Esophagus muscularis mucosa (tissue), 4 donors: Measurements from ENCODE around the gene DELE1. TPM values are rescaled to one million over a fixed set of nuclear protein-coding genes. Genes with fewer than 3 reads are reported as not detected.

Experiments
- DNase-seq: peaks from one replicate; pipeline ENCODE4 v3.0.0-alpha.2; 2017; ENCODE audit errors: extremely low spot score
- H3K27ac ChIP-seq, 4 donors: fragments of 200-600 bp; sonication (generic); replicated peaks in 1 of 4; 1 replicate in 3 of 4; 2 replicates in 1 of 4; pipeline ENCODE4 v1.5.1; 2016 to 2019; ENCODE audit warnings: mild to moderate bottlenecking in 1 of 4
- H3K27me3 ChIP-seq, 4 donors: fragments of 200-600 bp; sonication (generic); one replicate each; pipeline versions ENCODE4 v1.5.1 to v1.6.0; 2016 to 2019
- H3K36me3 ChIP-seq, 4 donors: fragments of 200-600 bp; sonication (generic); one replicate each; pipeline ENCODE4 v1.5.1; 2016 to 2019
- H3K4me1 ChIP-seq, 4 donors: fragments of 200-600 bp; sonication (generic); one replicate each; pipeline ENCODE4 v1.5.1; 2016 to 2019
- H3K4me3 ChIP-seq, 4 donors: fragments of 200-600 bp; sonication (generic); 1 replicate in 2 of 4; 2 replicates in 2 of 4; pipeline ENCODE4 v1.5.1; 2016 to 2019; ENCODE audit warnings: mild to moderate bottlenecking in 4 of 4, moderate library complexity in 1 of 4
- H3K9me3 ChIP-seq, 4 donors: fragments of 200-600 bp; sonication (generic); 1 replicate in 3 of 4; 2 replicates in 1 of 4; pipeline ENCODE4 v1.5.1; 2016 to 2019
- EP300 ChIP-seq: sonication (generic); formaldehyde crosslinking; IDR thresholded peaks from one replicate; pipeline ENCODE4 v1.6.1; 2017; ENCODE audit warnings: antibody characterized with exemption
- POLR2A ChIP-seq: fragments of 450-650 bp; IDR thresholded peaks from one replicate; pipeline ENCODE4 v1.6.1; 2017; ENCODE audit warnings: antibody characterized with exemption, moderate library complexity, mild to moderate bottlenecking, low read depth
- POLR2AphosphoS5 ChIP-seq, 2 donors: sonication (generic); formaldehyde crosslinking; IDR thresholded peaks; one replicate each; pipeline ENCODE4 v1.6.1; 2017; ENCODE audit warnings: antibody characterized with exemption in 2 of 2
- WGBS: methylation state at CpG from one replicate; pipeline ENCODE4 v1.1.5; 2018; 5-methylcytosine and 5-hydroxymethylcytosine counted together
- intact Hi-C: fragments of 100-400 bp; cut with DNase I; formaldehyde crosslinking; loops from one replicate; pipeline ENCODE4 v1.15.1; 2023
- total RNA-seq, 4 donors: library from RNA; depleted of rRNA; stranded (reverse); fragments of >200 nt; gene quantifications; one replicate each; pipeline versions ENCODE4 v1.1.0 to v1.2.1, GENCODE V29; 2016
- TF ChIP-seq, protein P1 (sequence below), 3 experiments: fragments of 200-600 bp in 2 of 3; fragments of 450-650 bp in 1 of 3; sonication (generic) in 2 of 3; IDR thresholded peaks; one replicate each; pipeline ENCODE4 v1.5.1; 2017 to 2019; ENCODE audit warnings: antibody characterized with exemption in 3 of 3, mild to moderate bottlenecking in 2 of 3, moderate library complexity in 1 of 3

The DELE1 gene
- total RNA-seq, 4 donors from 2014 or later: 44.4 to 75.8 (median 49.6) TPM

DNA sequence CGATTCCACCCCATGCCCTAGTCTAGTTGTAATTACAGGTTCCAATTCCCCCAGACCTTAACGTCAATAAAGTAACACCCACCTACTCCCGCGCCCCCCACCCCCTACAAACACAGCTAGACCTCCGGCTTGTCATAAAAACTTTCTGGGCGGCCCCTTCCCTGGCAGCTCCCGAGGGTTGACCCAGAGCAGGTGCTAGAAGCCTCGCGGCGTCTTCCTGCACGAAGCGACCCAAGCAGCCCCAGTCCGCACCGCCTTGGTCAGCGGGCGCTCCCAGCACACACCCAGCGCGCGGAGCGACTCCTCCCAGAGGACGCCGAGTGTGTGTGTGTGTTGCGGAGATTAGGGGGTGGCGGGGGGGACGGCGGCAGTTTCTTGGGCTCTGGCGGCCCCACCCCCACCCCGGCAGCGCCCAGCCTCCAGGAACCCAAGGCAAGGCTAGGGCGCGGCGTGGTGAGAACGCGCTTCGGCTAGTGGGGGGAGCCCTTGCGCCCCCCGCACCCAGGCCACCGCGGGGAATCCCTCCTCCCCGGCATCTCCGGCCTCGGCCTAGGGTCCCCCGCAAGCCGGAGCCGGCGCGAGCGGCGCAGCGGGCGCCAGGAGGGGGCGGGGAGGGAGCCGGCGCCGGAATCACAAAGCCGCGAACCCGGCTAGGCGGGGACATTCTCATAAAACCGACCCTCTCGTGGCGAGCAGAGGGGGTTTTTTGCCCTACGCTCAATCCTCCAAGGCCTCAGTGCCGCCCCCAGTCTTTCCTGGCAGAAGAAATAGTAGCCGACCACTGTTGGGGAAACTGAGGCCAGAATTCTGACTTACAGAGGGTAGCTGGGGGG lies 47.7 kb upstream of the DELE1 start:
- WGBS: 1% methylated on average over 24 of the region's 65 CpGs
- Histone ChIP-seq H3K4me1 (peaks cover 57 to 87% (median 68%) of the 10 kb centered on the region in 4 donors), H3K36me3 (peaks cover 0 to 6% (median 0%) of the 10 kb centered on the region in 4 donors), H3K27ac (peak overlapping the region; percentile 76 to 82 (median 77)), H3K27me3 (peaks cover 0 to 73% (median 30%) of the 10 kb centered on the region in 4 donors), H3K9me3 (no peaks in the 10 kb centered on the region), H3K4me3 (peak overlapping the region; percentile 70 to 82 (median 73))
- no peak for DNase-seq
- intact Hi-C loops: no loop called here
- no peak for TF ChIP-seq EP300
- TF ChIP-seq POLR2AphosphoS5 (IDR thresholded peaks at IDR 0.05): peak in 1 of 2 donors; percentile 36

DNA sequence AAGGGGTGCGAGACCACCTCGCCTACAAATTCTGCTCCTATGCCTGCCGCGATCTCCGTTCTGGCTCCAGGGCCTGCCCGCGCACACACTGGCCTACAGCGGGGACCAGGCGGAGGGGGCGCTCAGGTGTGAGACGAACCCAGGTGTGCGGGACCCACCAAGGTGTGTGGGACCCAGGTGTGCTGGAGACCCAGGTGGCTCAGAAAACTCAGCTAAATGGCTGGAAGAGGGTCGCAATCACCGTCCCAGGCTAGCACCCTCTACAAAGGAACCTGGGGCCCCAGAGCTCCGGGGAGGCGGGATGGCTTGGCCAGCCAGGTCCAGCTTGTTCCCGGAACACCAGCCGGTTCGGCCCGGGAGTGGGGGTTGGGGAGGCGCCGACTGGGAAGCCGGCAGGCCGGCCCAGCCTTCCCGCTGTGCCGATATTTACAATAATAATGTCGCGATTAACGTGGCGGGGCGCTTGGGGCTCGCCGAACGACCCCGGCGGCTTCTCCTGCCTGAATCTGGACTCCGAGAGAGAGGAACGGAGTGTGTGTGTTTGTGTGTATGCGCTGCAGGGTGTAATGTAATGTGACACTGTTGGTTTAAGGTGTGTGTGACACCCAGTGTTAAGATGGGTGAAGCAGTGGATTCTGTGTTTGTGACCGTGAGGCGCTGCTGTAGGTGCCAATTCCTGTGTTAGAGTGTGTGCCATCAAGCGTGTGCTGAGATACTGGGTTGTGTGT lies 46.9 kb upstream of the DELE1 start:
- TF ChIP-seq, protein P1, sequence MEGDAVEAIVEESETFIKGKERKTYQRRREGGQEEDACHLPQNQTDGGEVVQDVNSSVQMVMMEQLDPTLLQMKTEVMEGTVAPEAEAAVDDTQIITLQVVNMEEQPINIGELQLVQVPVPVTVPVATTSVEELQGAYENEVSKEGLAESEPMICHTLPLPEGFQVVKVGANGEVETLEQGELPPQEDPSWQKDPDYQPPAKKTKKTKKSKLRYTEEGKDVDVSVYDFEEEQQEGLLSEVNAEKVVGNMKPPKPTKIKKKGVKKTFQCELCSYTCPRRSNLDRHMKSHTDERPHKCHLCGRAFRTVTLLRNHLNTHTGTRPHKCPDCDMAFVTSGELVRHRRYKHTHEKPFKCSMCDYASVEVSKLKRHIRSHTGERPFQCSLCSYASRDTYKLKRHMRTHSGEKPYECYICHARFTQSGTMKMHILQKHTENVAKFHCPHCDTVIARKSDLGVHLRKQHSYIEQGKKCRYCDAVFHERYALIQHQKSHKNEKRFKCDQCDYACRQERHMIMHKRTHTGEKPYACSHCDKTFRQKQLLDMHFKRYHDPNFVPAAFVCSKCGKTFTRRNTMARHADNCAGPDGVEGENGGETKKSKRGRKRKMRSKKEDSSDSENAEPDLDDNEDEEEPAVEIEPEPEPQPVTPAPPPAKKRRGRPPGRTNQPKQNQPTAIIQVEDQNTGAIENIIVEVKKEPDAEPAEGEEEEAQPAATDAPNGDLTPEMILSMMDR (IDR thresholded peaks at IDR 0.05): no peak
- TF ChIP-seq EP300 (no peak), POLR2A (no peak), POLR2AphosphoS5 (IDR thresholded peaks at IDR 0.05) (no peak)

DNA sequence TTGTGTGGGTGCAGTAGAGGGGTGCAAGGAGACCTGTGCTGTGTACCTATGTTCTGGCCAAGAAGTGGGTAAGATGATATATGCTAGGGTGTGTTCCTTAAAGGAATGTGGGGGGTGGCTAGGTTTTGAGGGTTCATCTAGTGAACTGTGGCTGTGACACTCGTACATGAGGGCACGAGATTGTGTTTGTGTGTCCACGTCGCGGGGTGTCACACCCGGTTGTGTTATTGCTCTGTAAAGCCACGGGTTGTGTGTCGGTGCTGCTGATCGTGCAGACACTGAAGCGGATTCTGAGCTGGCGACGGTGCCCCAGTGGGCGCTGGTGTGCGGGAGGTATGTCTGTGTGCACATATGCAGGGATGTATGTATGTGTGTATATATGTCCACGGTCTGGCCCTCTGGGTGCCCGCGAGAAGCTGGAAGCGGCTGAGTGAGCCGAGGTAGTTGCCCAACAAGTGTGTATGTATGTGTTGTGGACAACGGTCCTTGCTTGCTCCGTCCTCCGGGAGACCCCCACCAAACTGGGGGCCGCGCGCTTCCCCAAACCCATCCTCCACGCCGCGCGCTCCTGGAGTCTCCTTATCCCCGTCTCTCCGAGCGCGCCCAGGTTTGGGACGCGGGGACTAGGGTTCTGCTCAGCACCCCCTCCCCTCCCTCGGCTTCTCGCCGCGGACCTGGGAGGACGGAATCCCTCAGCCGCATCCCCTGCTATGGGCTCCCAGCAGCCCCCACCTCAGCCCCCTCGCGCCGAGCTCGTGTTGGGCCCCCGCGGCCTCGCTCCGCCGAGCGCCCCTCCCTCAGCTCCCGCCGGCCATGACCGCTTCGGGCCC lies 46.1 kb upstream of the DELE1 start:
- H3K9me3 ChIP-seq: no peaks in the 10 kb centered on the region
- H3K27me3 ChIP-seq: peaks cover 0 to 75% (median 37%) of the 10 kb centered on the region in 4 donors
- H3K27ac ChIP-seq: peak overlapping the region; percentile 76 to 82 (median 78)
- H3K36me3 ChIP-seq: peaks cover 0 to 6% (median 0%) of the 10 kb centered on the region in 4 donors
- H3K4me3 ChIP-seq: peak overlapping the region; percentile 70 to 82 (median 73)
- TF ChIP-seq, protein P1 (IDR thresholded peaks at IDR 0.05): no peak
- no peak for TF ChIP-seq EP300
- TF ChIP-seq POLR2A: no peak
- no peak for TF ChIP-seq POLR2AphosphoS5 (IDR thresholded peaks at IDR 0.05)
- intact Hi-C loops: loop anchor here (2.0 kb wide), 2 partner anchors 83 to 185 kb away; no protein-coding TSS in a partner anchor
- WGBS: 0% methylated on average over 28 of the region's 55 CpGs
- DNase-seq: no peak
- H3K4me1 ChIP-seq: peaks cover 59 to 89% (median 77%) of the 10 kb centered on the region in 4 donors

More for the DNA sequence above, 46.9 kb upstream of the DELE1 start:
- Histone ChIP-seq H3K27ac (peak overlapping the region; percentile 76 to 82 (median 77)), H3K4me3 (peak overlapping the region; percentile 70 to 82 (median 73)), H3K36me3 (peaks cover 0 to 6% (median 0%) of the 10 kb centered on the region in 4 donors), H3K27me3 (peaks cover 0 to 73% (median 32%) of the 10 kb centered on the region in 4 donors), H3K4me1 (peaks cover 53 to 87% (median 72%) of the 10 kb centered on the region in 4 donors), H3K9me3 (no peaks in the 10 kb centered on the region)
- intact Hi-C loops: no loop called here
- 1% methylated on average over 42 of the region's 42 CpGs for WGBS
- no peak for DNase-seq

DNA sequence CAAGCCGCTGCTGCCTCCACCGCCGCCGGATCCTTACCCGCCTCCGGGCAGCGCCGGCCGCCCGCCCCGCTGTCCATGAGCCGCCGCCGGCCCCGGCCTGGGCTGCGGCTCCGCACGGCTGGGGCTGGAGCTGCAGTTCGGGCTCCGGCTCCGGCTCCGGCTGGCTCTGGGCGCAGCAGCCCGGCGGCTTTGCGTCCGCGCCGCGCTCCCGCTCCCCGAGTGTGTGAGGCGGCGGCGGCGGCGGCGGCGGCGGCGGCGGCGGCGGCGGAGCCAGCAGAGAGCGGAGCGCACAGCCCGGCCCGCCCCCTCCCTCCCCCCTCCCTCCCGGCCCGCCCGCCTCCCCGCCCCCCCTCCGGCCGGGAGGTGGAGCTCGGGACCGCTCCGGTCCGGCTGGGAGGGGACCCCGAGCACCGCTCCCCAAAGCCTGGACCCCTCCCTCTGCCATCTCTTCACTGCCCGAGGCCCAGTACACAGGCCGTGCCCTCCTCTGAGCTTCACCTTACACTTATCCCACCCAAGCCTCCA lies 45.4 kb upstream of the DELE1 start, which contains the start of gene PCDH1:
Gene PCDH1, minus strand, starts transcription at position 225 of the 525 bp plus-strand sequence. Its CDS starts 148 bp downstream, at position 77.
- no peaks in the 10 kb centered on the region for H3K9me3 ChIP-seq
- intact Hi-C loops: loop anchor here (2.0 kb wide), 2 partner anchors 83 to 185 kb away; no protein-coding TSS in a partner anchor
- DNase-seq: no peak
- TF ChIP-seq POLR2AphosphoS5 (IDR thresholded peaks at IDR 0.05): no peak
- peak within 1 kb of the TSS; percentile 76 to 82 (median 78) for H3K27ac ChIP-seq
- peaks cover 60 to 89% (median 82%) of the 10 kb centered on the region in 4 donors for H3K4me1 ChIP-seq
- peaks cover 0 to 6% (median 0%) of the 10 kb centered on the region in 4 donors for H3K36me3 ChIP-seq
- peak within 1 kb of the TSS; percentile 70 to 82 (median 73) for H3K4me3 ChIP-seq
- H3K27me3 ChIP-seq: peaks cover 0 to 82% (median 44%) of the 10 kb centered on the region in 4 donors
- WGBS: 0% methylated on average over 8 of the region's 63 CpGs
